GM18951 (cell line): Measurements from ENCODE around the gene TP73.

Source experiments
- POLR2A ChIP-seq: IDR thresholded peaks from 4 replicates; pipeline ENCODE4 v1.6.1; 2011; ENCODE audit warnings: mild to moderate bottlenecking; ENCODE audit not compliant: insufficient read length, insufficient read depth; ENCODE audit errors: extremely low read depth
- in situ Hi-C: fragments of 300-500 bp; cut with MboI; formaldehyde crosslinking; loops from one replicate; pipeline ENCODE4 v1.12.0; 2022; ENCODE audit warnings: low sequenced_read_pairs, mixed read lengths, inconsistent platforms; ENCODE audit not compliant: unreplicated experiment

TP73 gene

GRCh38 chr1:3624200-3625136, 27.8 kb upstream of the TP73 start, which contains the start of gene TPRG1L:
Gene TPRG1L, plus strand, starts transcription at chr1:3625015. Its CDS starts 58 bp downstream, at chr1:3625073.
- in situ Hi-C loops, result loop anchor here (5.0 kb wide), 1 partner anchor 57 kb away; no protein-coding TSS in a partner anchor
- TF ChIP-seq POLR2A, result peak; percentile 48

- no peak for TF ChIP-seq POLR2A
- in situ Hi-C loops, result no loop called here
Measured at GRCh38 chr1:3625151-3625907, 27.0 kb upstream of the TP73 start.

GRCh38 chr1:3626025-3626424, 26.3 kb upstream of the TP73 start:
- in situ Hi-C loops, result no loop called here
- TF ChIP-seq POLR2A, result no peak

- in situ Hi-C loops, result no loop called here
Measured at GRCh38 chr1:3627515-3628253, 24.6 kb upstream of the TP73 start.

GRCh38 chr1:3628445-3628844, 23.9 kb upstream of the TP73 start:
- in situ Hi-C loops, result no loop called here

More at GRCh38 chr1:3627515-3628253, 24.6 kb upstream of the TP73 start:
- TF ChIP-seq POLR2A, result no peak

GRCh38 chr1:3629561-3630160, 22.7 kb upstream of the TP73 start:
- TF ChIP-seq POLR2A, result no peak
- in situ Hi-C loops, result no loop called here

More at GRCh38 chr1:3628445-3628844, 23.9 kb upstream of the TP73 start:
- no peak for TF ChIP-seq POLR2A

- in situ Hi-C loops, result no loop called here
- TF ChIP-seq POLR2A, result no peak
Measured at GRCh38 chr1:3630161-3630611, 22.1 kb upstream of the TP73 start.

GRCh38 chr1:3630914-3631313, 21.4 kb upstream of the TP73 start:
- in situ Hi-C loops, result no loop called here
- no peak for TF ChIP-seq POLR2A

- no peak for TF ChIP-seq POLR2A
- in situ Hi-C loops, result no loop called here
Measured at GRCh38 chr1:3631320-3632260, 20.7 kb upstream of the TP73 start.

- no peak for TF ChIP-seq POLR2A
Measured at GRCh38 chr1:3632298-3632697, 20.0 kb upstream of the TP73 start.

GRCh38 chr1:3632716-3633343, 19.5 kb upstream of the TP73 start:
- TF ChIP-seq POLR2A, result no peak
- in situ Hi-C loops, result no loop called here

More at GRCh38 chr1:3632298-3632697, 20.0 kb upstream of the TP73 start:
- in situ Hi-C loops, result no loop called here
